GM10847 (cell line): Measurements from ENCODE around the gene DGKG.

Source experiments
- POLR2A ChIP-seq: IDR thresholded peaks from 2 replicates; pipeline ENCODE4 v1.6.1; 2011; ENCODE audit not compliant: insufficient read length; ENCODE audit errors: extremely low read depth

DGKG gene

DNA sequence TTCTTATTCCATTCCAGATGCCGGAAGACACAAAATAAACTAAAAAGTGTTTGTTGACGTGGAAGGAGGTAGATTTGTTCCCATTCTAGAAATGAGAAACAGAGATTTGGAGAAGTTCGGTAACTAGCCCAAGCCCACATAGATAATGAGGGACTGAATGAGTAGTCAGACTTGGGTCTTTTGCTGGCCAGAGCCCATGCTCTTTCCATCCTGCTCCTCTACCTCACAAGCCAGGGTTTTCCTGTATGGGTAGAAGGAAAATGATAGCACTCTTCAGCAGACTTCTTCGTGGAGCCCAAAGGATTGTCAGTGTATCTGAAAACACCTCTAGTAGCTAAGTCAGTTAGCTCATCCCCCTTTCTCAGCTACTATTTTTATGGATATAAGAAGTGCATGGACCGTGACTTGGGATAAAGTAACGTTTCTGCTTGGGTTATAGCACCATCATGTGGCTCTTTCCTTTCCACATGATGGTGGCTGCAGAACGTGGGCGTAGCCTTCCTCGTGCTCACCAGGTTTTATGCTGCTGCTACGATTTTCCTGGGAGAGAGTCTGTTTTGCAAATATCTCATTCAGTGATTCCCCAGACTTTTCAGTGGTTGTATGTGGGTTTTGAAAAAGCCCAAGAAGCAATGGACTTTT lies 84.6 kb downstream of the DGKG start:
- no peak for TF ChIP-seq POLR2A

DNA sequence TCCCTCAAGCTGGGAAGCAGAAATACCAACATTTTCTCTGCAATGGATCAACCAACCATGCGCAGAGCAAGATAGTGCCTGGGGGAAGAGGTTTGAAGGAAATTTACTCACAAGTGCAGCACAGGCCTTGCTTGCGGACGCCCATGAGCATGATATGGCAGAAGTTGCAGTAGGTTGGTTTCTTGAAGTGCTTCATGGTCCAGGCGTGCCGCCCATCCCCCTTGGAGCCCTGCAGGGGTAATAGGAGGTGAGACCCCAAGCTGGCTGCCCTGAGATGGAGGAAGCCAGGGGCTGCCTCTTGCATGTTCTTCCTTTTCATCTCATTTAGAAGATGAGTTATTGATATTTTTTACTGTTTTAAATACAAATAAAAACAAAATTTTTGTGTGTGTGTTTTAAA lies 86.6 kb downstream of the DGKG start:
- no peak for TF ChIP-seq POLR2A

DNA sequence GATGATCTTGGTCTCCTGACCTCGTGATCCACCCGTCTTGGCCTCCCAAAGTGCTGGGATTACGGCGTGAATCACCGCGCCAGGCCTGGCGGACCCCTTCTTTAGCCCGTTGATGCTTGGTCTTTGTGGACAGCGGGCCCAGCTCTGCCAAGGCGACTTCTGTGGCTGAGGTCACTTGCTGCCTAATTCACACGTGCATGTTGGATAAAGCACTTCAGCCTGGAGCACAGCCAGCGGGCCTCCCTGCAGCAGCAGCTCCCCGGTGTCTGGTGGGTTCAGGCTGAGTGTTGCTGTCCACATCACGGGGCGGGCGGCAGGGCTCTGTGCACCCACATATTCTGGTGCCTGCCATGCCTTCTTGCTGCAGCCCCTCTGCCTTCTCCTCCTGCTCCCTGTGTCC lies 88.4 kb downstream of the DGKG start:
- TF ChIP-seq POLR2A, result no peak

DNA sequence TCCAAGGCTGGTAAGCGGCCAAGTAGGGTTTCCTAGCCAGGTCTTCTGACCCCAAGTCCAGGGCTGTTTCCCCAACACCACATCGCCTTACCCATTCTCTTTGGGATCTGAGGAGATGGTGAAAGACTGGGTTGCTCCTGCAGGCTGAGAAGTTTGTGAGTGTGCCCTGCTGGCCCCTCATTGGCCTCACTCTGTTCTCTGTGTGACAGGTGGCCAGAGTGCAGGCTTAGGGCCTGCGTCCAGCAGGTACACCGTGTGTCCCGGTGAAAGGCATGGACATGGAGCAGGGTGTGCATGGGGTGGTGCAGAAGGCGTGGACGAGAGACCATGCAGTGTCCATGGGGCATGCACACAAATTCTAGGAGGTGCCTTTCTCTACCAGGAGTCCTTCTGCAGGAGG lies 91.3 kb downstream of the DGKG start:
- no peak for TF ChIP-seq POLR2A

DNA sequence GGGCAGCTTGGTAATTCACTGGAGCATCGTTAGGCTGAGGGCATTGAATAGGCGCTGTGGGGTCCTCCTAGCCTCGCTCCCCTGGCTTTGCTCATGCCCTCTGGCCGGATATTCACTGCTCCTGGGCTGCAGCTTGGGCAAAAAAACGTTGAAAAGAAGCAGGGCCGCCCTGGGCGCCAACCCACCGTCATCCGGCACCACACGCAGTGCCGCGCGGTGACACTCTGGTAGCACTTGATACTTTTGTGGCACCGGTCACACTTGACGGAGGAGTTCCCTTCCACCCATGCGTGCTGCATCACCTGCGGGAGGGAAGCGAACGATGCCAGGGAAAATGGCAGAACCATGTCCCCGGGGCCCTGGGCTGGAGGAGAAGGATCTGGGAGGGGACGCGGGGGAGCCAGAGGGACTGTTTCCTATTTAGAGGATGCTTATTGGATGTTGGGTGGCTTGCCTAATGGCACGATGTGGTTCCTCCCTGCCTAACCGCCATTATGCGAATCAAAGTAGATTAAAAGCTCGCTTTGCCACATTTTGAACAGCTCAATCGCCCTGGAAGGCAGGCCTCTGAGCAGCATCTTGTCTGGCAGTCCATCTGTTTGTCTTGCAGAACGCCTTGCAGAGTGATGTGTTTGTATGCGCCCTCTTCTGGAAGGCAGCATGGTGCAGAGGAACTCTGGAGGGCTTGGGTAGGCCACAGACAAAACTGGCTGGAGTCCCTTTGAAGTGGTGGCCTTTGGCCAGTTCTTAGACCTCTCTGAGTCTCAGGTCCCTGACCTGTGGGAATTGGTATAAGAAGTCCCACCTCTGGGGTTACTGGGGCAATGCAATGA lies 93.2 kb downstream of the DGKG start:
- no peak for TF ChIP-seq POLR2A

DNA sequence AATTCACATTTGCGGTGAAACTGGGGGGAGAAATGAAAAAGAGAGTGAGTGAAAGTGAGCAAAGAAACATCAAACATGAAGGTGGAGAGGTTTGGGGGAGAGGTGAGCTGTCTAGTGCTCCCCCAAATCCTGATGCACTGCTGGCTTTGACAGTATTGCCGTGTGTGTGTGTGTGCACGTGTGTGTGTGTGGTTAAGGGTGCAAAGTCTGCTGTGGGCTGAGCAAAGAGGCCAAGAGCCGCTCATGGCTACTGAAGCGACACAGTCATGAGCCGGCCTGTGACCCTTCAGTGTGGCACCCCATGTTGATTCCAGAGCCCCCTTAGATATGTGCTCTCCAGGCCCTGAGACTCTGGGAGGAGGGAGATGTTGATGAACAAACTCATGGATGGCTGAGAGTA lies 94.3 kb downstream of the DGKG start:
- TF ChIP-seq POLR2A, result no peak

DNA sequence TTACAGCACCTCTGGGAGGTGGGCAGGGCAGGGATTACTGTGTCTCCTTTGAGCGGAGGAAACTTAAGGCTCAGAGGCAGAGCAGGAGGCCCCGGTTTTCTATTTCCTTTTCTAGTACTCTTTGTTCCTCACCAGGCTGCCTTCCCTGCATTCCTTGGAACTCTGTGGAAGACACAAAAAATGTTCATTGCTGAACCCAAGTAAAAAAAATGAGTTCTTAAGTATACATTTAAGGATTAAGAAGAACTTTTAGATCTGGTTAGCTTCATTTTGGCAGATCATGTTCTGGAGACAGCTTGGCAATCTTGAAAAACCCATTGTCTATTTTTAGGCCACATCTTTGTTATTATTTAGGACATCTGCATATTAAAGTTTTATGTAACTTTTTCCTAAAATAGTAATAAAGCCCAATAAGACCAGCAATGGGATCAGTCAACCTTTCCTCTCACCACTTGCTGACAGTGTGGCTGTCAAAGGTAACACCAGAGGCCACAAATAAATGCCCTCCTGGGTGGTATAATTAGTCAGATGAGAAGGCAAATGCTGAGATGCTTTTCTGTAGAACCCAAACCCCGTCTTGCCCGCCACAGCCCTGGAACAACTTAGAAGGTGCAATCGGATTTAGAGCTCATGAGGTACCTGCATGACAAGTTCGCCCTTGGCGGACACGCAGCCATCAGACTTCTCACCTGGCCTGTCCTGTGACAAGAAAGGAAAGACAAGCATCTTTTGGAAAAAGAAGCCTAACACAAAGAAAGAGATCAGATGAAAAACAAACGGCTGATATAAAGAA lies 97.2 kb downstream of the DGKG start:
- no peak for TF ChIP-seq POLR2A

DNA sequence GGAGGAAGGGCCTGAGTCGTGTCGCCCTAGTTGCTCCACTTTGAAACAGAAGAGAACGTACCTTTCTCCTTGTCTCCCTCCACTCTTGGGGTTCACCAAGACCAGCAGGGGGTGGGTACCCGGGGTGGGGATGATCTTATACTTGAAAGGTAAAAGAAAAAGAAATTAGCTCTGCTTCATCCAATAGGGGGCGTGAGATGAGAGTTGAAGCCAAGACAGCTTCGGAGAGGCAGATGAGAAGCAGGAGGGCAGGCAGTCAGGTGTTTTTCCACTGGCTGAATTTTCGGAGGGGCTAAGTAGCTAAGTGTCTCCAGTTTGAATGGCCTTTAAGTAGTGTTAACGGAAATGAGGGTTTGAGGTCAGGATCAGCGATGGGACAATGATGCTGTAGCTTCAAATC lies 100.4 kb downstream of the DGKG start:
- no peak for TF ChIP-seq POLR2A

DNA sequence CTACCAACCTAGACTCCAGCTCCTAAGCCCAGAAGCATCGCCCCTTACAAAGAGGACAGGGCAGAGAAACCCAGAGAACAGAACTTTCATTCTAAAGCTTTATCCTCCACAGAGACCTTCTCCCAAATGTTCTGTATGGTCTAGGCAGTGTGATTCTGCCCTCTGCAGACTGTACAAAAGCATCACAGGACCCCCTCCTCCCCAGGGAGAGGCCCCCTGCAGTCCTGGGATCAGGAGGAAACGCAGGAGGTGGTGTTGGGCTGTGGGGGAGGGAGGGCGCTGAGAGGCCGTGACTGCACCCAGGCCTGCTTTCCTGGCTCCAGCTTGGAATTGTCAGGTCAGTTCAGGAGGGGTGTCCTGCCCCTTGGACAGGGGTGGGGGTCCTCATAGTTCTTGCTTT lies 101.3 kb downstream of the DGKG start:
- no peak for TF ChIP-seq POLR2A

DNA sequence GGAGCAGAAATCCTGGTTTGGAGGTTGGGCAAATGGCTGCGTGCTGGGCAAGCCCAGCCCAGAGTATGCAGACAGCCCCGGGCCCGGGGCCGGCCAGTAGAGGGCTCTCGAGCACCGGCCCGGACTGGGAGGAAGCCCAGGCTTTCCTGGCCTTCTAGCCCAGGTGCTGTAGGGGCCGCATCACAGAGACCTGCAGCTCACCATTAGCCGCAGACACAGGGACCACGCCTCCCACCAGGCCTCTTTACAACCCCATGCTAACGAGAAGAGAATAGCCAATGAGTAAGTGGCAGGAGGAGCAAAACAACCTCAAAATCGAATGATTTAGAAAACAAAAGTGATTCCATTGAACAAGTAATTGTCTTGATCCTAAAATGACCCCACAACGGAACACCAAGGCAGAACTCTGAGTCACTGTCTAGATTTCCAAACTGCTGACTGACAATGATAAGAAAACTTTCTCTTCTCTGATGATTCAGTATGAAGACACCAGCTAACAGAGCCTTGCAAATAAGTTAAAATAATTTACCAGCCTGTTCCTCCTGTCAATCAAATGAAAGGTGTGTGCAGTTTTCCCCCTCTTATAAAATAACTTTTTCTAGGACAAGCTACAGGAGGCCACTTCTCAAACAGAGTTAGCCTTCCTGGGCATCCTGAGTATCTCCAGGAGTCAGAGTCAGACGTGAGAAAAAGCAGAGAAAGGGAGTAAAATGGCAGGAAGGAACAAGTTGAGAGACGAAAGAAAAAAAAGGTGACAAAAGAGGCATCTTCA lies 102.2 kb downstream of the DGKG start:
- no peak for TF ChIP-seq POLR2A

DNA sequence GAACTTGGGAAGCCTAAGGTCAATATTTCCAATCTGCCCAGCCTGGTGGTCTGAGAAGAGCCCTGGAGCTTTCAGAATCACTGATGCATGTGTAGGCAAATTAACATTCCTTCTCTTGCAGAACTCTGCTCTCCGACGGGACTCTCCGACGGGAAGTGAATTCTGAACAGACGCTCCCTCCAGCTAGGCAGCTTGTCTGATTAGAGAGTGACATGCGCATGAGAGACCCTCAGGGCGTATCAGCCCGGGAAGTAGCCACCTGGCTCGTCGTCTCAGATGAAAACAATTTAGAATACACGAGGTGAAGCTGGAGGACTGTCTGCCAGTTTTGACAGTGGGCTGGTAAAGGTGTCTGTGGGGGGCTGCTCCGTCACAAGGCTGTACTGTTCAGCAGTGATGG lies 103.1 kb downstream of the DGKG start:
- no peak for TF ChIP-seq POLR2A

DNA sequence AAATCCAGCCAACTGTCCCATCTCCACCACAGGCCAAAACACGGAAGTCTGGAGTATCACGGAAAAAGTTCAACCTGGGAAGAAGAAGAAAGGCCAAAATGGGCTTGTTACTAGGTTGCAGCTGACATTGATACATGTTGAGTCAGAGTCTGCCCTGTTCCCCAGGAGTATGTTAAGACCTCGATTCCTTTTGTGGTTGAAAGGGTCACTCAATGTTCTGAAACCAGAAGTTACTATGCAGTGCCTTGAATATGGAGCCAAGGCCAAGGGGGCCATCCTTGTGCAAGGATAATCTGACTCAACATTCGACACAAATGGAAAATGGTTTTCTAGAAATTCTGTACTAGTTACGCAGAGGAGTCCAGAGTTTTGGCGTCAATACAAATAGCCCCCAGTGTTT lies 104.2 kb downstream of the DGKG start:
- no peak for TF ChIP-seq POLR2A

DNA sequence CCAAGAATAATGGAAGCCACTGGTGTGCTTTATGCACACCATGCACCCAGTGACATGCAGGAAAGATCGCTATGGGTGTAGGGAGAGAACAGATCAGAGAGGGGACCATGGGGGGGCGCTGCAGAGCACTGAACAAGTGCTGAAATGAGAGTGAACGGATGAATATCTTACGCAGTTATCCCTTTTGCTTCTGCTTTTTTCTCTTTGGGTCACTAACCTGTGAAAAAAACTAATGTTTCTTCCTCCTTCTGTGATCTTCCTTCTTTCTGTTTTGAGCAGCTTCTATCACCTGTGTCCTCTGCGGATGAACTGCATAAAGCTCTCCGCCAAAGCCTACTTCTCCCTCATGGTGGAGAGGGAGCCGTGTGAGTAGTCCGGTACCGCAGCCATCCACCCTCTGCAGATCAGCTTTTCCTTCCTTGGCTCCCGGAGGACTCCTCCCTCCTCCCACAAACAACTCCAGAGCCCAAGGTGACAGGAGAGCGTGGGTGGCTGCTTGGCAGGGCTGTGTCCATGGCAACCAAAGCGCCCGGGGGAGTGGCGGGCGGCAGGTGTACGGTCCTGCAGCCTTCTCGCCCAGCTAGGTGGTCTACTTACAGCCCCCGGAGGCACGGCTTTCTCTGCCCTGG lies 106.2 kb downstream of the DGKG start:
- no peak for TF ChIP-seq POLR2A

DNA sequence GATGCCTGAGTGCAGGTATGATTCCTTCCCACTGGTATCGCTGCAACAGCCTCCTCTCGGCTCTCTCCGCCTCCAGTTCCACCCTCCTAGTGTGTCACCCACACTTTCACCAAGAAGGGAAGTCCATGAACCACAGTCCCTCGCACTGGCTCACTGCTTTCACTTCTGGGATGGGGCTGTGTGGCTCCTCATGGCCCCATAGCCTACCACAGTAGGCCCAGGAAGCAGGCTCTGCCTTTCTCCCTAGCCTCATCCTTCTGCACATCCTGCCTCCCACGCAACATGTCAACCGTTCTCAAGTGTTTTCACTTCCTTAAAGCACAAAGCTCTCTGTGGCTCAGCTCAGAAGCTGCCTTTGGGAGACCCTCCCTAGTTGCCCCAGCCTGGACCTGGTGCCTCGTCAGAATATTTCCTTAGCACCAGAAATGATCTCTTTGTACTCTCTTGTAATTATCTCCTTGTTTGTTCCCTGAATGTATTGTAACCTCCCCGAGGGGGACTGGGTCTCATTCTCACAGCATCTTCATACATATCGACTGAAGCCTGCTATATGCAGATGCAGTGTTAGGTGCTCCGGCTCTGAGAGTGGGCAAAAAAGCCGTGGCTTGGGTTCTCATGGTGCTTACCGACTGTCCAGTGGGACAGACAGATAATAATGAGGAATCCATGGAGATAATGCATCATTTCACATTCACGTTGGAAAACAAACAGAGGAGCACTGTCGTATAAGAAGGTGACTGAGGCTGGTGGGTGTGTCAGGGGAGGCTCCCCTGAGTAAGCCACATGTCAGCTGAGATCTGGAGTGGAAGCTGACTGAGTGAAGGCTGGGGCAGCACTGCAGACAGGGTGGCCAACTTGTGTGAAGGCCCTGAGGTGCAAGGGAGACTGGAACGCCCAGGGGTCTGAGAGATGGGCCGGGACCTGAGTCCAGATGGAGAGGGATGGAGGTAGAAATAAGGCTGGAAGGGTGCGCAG lies 107.1 kb downstream of the DGKG start:
- no peak for TF ChIP-seq POLR2A
